ENCODE results near the gene NALCN.

GRCh38 chr13:101116826-101117225 is 299.5 kb downstream of the NALCN start:
- TF ChIP-seq CTCF (IDR thresholded peaks at IDR 0.05) (no peak), POLR2AphosphoS5 (IDR thresholded peaks at IDR 0.05) (no peak)

All from prostate gland (tissue), 2 donors.